ENCODE measurements around the gene SMIM13.

SMIM13 gene

DNA sequence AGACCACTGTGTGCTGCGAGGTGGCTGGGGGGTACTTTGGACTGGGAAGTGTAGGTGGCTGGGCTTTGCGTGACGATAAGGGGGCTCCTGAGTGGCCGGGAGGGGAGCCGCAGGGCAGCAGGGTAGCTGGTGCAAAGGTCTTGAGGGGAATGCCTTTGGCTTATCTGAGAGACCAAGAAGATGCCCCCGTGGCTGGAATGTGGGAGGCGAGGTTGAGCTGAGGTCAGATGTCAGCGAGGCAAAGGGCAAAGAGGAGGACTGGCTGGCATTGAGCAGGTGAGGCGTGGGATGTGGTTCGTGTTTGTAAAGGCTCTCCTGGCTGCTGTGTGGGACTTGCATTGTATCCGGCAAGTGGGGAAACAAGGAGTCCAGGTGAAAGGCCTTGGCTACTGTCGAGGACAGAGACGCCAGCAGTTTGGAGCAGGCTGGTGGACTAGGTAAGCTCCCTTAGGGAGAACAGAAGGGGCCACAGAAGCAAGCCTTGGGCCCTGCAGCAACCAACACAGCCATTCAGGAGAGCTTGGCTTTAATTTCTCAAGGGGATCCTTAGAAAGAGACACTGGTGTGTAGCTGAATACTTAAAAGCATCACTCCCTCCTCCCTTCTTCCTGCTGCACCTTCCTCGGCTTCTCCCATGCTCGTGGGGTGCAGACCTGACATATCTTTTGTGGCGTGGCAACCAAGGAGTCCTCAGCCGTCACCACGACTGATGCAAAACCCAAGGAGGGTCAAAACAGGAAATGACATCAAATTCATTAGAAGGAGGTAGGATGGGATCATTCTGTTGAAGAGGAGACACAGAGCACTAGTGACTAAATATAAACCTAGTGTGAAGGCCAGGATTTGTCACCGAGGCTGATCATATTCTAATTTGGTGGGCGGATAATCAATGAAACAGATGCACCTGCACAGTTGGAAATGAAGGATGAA, 71.3 kb downstream of the SMIM13 start:
- no peak overlapping the region for H3K27ac ChIP-seq
- no peaks in the 10 kb centered on the region for H3K4me1 ChIP-seq
- H4K20me1 ChIP-seq, result no peaks in the 10 kb centered on the region
- H3K9me3 ChIP-seq, result no peaks in the 10 kb centered on the region
- no peaks in the 10 kb centered on the region for H3K27me3 ChIP-seq
- H3K4me2 ChIP-seq, result no peak overlapping the region
- H3K36me3 ChIP-seq, result no peaks in the 10 kb centered on the region
- no peak overlapping the region for H3K9ac ChIP-seq
- no peak for TF ChIP-seq Cebpa-rat (IDR thresholded peaks at IDR 0.05)
- H3K4me3 ChIP-seq, result no peak overlapping the region

DNA sequence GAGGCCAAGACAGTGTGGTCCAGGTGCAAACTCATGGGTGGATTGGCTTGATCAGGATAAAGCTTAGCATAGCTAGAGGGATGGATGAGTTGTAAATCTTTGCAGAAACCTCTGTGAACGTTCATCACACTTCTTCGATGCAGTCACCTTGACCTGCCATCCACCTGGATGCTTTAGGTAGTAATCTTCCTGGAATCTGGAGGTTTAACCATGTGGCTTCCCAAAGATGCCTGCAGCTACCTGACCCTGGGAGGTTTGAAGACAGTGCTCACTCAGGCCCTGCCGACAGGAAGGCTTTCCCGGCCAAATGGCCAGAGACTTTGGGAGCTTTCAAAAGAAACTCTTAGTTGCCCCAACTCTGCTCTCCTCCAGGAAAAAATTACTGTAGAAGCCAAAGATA, 73.3 kb downstream of the SMIM13 start:
- Histone ChIP-seq H3K27ac (no peak overlapping the region), H3K9ac (no peak overlapping the region), H3K4me1 (no peaks in the 10 kb centered on the region), H3K4me3 (no peak overlapping the region), H3K27me3 (no peaks in the 10 kb centered on the region), H3K36me3 (no peaks in the 10 kb centered on the region), H4K20me1 (no peaks in the 10 kb centered on the region), H3K4me2 (no peak overlapping the region), H3K9me3 (no peaks in the 10 kb centered on the region)
- TF ChIP-seq Cebpa-rat (IDR thresholded peaks at IDR 0.05), result no peak

DNA sequence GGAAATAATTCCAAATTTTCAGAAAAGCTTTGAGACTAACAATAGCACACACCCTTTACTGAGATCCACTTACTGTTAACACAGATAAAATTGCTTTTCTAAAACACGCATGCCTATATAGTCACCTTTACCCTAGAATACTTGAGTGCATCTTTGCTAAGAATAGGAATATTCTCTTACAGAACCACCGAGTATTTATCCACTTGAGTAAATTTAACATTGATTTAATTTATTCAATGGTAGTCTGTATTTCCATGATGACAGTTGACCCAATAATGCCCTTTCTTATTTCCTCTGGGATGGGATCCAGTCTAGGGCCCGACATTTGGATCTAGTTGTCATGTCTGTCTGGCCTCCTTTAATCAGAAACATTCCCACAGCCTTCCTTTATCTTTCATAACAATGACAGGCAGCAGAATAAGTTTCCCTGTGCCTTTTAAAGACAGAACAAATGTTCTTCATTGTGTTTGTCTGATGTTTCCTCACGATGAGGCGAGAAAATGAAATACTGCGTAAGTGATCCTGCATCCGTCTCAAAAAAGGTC, 74.5 kb downstream of the SMIM13 start:
- Histone ChIP-seq H3K4me1 (no peaks in the 10 kb centered on the region), H4K20me1 (no peaks in the 10 kb centered on the region), H3K4me3 (no peak overlapping the region), H3K36me3 (no peaks in the 10 kb centered on the region), H3K9ac (no peak overlapping the region), H3K27me3 (no peaks in the 10 kb centered on the region), H3K4me2 (no peak overlapping the region), H3K9me3 (no peaks in the 10 kb centered on the region), H3K27ac (no peak overlapping the region)
- TF ChIP-seq Cebpa-rat (IDR thresholded peaks at IDR 0.05), result no peak

DNA sequence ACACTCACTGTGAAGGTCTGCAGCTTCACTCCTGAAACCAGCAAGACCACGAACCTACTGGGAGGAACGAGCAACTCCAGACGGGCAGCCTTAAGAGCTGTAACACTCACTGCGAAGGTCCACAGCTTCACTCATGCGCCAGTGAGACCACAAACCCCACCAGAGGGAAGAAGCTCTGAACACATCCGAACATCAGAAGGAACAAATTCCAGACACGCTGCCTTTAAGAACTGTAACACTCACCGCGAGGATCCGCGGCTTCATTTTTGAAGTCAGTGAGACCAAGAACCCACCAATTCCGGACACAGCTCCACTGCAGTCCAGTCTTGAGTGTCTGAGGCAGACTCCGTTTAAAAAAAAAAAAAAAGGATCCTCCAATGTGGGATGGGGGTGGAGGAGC, 78.3 kb downstream of the SMIM13 start:
- no peak for TF ChIP-seq Cebpa-rat (IDR thresholded peaks at IDR 0.05)

DNA sequence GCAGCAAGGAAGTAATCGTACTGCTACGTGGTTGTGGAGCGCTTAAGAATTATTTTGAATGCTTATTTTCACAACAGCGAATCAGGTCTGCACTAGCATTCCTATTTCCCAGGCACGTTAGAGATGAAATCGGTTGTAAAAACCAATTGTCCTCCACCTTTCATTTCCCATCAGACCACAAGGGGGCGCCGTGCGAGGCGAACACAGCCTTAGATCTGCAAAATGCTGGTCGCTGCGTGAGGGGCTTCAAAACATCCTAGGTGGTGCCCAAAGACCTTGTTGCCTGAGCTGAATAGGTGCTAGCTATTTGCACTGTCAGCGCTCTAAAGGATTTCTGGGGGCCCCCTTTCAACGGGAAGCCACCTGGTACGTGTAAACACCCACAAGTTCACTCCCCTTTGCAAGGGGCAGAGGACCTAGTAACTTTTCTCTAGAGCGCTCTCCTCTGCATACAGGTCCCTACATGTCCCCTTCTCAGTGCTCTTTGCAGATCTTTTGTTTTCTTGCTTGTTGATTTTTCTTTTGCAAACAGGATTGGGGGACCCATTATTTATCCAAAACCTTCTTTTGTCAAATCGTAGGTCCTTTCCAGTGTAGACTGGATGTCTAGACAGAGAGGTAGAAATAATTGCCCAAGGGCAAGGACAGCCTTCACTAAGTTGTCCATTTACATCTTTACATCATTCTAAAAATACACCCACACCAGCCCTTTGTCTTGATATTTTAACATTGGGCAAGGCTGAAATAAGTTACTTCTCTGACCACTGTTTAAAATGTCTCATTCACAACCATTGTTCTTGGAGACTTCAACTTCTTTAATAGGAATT, 79.1 kb downstream of the SMIM13 start:
- no peak overlapping the region for H3K4me2 ChIP-seq
- TF ChIP-seq Cebpa-rat (IDR thresholded peaks at IDR 0.05), result no peak
- H3K27me3 ChIP-seq, result no peaks in the 10 kb centered on the region
- no peaks in the 10 kb centered on the region for H3K4me1 ChIP-seq
- no peaks in the 10 kb centered on the region for H3K9me3 ChIP-seq
- H4K20me1 ChIP-seq, result no peaks in the 10 kb centered on the region
- no peaks in the 10 kb centered on the region for H3K36me3 ChIP-seq
- no peak overlapping the region for H3K27ac ChIP-seq
- H3K9ac ChIP-seq, result no peak overlapping the region
- H3K4me3 ChIP-seq, result no peak overlapping the region

More for the DNA sequence above, 78.3 kb downstream of the SMIM13 start:
- Histone ChIP-seq H3K9me3 (no peaks in the 10 kb centered on the region), H3K4me2 (no peak overlapping the region), H3K36me3 (no peaks in the 10 kb centered on the region), H3K4me3 (no peak overlapping the region), H3K9ac (no peak overlapping the region), H4K20me1 (no peaks in the 10 kb centered on the region), H3K4me1 (no peaks in the 10 kb centered on the region), H3K27ac (no peak overlapping the region), H3K27me3 (no peaks in the 10 kb centered on the region)

DNA sequence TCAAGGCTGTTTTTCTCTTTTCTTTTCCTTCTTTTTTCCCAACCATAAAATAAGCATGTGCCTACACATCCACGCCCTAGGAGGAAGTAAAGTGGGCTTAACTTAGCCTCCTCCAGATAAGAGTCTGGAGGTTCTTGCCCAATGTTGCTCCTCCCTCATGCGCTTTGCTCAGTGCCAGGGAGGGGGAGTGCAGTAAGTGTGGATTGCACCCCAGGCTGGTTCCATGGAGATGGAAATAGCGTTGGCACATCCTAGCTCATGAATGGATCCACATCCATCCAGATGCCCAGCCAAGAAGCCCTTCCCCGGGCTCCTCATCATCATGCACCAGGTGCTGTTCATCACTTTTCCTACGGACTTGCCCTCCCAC, 80.6 kb downstream of the SMIM13 start:
- no peaks in the 10 kb centered on the region for H3K9me3 ChIP-seq
- H3K9ac ChIP-seq, result no peak overlapping the region
- TF ChIP-seq Cebpa-rat (IDR thresholded peaks at IDR 0.05), result no peak
- no peaks in the 10 kb centered on the region for H3K27me3 ChIP-seq
- H4K20me1 ChIP-seq, result no peaks in the 10 kb centered on the region
- H3K4me2 ChIP-seq, result no peak overlapping the region
- H3K27ac ChIP-seq, result no peak overlapping the region
- no peaks in the 10 kb centered on the region for H3K4me1 ChIP-seq
- no peaks in the 10 kb centered on the region for H3K36me3 ChIP-seq
- no peak overlapping the region for H3K4me3 ChIP-seq

DNA sequence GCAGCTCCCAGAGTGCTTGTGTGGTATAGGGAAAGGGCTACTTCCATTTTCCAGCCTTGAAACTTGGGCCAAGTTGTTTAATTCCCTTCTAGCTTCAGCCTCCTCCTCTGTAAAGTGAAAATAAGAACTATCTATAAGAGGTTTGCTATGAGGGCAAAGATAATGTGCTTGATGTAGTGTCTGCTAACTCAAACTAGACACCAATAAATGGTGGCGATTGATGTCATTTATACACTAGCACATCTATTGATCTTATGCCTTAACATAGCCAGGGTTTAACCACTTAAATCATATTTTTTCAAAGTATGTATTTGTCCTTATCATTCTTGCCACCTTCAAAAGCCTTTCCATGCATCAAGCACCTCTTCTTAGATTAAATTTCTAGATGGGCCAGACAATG, 83.6 kb downstream of the SMIM13 start:
- no peaks in the 10 kb centered on the region for H3K27me3 ChIP-seq
- no peak overlapping the region for H3K4me3 ChIP-seq
- H4K20me1 ChIP-seq, result no peaks in the 10 kb centered on the region
- TF ChIP-seq Cebpa-rat (IDR thresholded peaks at IDR 0.05), result no peak
- H3K9ac ChIP-seq, result no peak overlapping the region
- H3K27ac ChIP-seq, result no peak overlapping the region
- no peak overlapping the region for H3K4me2 ChIP-seq
- no peaks in the 10 kb centered on the region for H3K36me3 ChIP-seq
- no peaks in the 10 kb centered on the region for H3K9me3 ChIP-seq
- H3K4me1 ChIP-seq, result no peaks in the 10 kb centered on the region

DNA sequence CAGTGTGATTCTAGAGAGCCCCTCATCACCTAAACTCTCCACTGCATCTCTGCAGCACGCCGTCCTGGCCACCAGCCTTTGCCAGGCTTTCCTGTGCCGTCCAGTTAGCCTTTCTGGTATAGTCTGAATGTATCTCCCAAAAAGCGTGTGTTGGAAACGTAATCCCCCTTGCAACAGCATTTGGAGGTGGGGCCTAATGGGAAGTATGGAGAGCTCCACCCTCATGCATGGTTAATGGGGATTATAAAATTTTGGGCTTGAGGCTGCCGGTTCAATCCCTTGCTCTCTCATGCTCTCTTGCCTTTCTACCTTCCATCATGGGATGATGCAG, 85.4 kb downstream of the SMIM13 start:
- no peaks in the 10 kb centered on the region for H3K9me3 ChIP-seq
- no peak overlapping the region for H3K4me2 ChIP-seq
- no peak overlapping the region for H3K9ac ChIP-seq
- H3K4me3 ChIP-seq, result no peak overlapping the region
- H4K20me1 ChIP-seq, result no peaks in the 10 kb centered on the region
- H3K27me3 ChIP-seq, result no peaks in the 10 kb centered on the region
- H3K27ac ChIP-seq, result no peak overlapping the region
- no peaks in the 10 kb centered on the region for H3K36me3 ChIP-seq
- no peaks in the 10 kb centered on the region for H3K4me1 ChIP-seq
- no peak for TF ChIP-seq Cebpa-rat (IDR thresholded peaks at IDR 0.05)

DNA sequence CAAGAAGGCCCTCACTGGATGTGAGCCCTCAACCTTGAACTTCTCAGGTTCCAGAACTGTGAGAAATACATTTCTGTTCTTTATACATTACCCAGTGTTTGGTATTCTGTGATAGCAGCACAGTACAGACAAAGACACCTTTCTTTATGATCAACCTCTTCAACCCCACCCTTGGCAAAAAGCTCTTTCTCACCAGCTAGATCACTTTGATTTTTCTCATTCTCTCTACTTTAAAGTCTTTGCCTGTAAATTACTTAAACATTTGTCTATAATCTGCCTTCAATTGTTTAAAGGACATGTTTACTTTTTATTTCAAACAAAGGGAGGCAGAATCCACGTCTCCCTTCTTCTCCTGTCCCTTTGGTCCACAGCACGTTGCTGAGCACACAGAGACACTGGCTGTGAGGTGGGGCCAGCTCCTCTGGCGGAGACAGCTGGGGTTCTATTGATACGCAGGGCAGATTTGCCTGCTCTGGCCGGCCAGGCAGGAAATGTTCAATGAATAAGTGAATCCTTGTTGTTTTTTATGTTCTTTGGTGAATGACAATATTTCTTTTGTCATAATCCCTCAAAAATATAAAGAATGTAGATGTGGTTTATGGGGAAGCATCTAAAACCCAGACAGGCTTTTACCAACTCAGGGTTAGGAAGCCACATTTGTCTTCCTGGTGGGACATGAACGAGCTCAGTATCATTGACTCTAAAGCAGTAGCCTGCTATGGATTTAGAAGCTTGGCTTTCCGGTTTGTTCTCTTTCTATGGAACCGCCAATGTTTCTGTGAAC, 86.0 kb downstream of the SMIM13 start:
- Histone ChIP-seq H3K27ac (no peak overlapping the region), H3K27me3 (no peaks in the 10 kb centered on the region), H4K20me1 (no peaks in the 10 kb centered on the region), H3K4me1 (no peaks in the 10 kb centered on the region), H3K4me3 (no peak overlapping the region), H3K9me3 (no peaks in the 10 kb centered on the region), H3K36me3 (no peaks in the 10 kb centered on the region), H3K9ac (no peak overlapping the region), H3K4me2 (no peak overlapping the region)
- no peak for TF ChIP-seq Cebpa-rat (IDR thresholded peaks at IDR 0.05)

All from BLaER1 (cell line).